ENCODE data around the gene CYP8B1. TPM values are rescaled to one million over a fixed set of nuclear protein-coding genes. Genes with fewer than 3 reads are reported as not detected.

CYP8B1 gene
- total and polyA plus RNA-seq, 2 experiments from 2014 or later = not detected

DNA sequence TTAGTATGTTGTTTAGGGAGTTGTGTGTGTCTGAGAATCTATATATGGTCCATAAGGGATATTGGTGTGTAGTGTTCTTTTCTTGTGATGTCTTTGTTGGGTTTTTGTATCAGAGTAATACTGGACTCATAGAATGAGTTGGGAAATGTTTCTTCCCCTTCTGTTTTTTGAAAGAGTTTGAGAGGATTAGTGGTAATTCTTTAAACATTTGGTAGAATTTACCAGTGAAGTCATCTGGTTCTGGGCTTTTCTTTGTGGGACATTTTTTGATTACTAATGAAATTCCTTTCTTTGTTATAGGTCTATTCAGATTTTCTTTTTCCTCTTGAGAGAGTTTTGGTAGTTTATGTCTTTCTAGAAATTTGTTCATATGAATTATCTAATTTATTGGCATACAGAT lies 49.5 kb downstream of the CYP8B1 start:
- no peak overlapping the region for H3K27ac ChIP-seq (ENCODE audit: low read depth)
- no peaks in the 10 kb centered on the region for H3K9me2 ChIP-seq (ENCODE audit: insufficient read depth)
- H3K4me3 Mint-ChIP-seq = no peak overlapping the region
- no peaks in the 10 kb centered on the region for H4K20me1 ChIP-seq (replicated peaks; ENCODE audit: insufficient read depth)
- no peak overlapping the region for H3K4me3 ChIP-seq
- no peak overlapping the region for H3K27ac Mint-ChIP-seq
- no peaks in the 10 kb centered on the region for H3F3A ChIP-seq (replicated peaks; ENCODE audit: low read depth)
- peaks cover 4% of the 10 kb centered on the region for H3K27me3 Mint-ChIP-seq (ENCODE audit: insufficient read depth, low read depth, poor library complexity)
- H2AFZ ChIP-seq = no peak overlapping the region
- H3K4me1 Mint-ChIP-seq = peaks cover 10% of the 10 kb centered on the region
- H3K27me3 ChIP-seq (ENCODE audit: insufficient read depth) = no peaks in the 10 kb centered on the region
- H3K36me3 ChIP-seq (ENCODE audit: insufficient read depth) = no peaks in the 10 kb centered on the region
- no peak for DNase-seq (ENCODE audit: low spot score)
- no peak for ATAC-seq
- no peak overlapping the region for H3K4me2 ChIP-seq
- no peaks in the 10 kb centered on the region for H3K36me3 Mint-ChIP-seq (ENCODE audit: low read depth)
- peaks cover 7% of the 10 kb centered on the region; the same call in 1 of the 2 replicates for H3K4me1 ChIP-seq (ENCODE audit: insufficient read depth)
- H3K79me2 ChIP-seq (replicated peaks; ENCODE audit: insufficient read depth) = no peaks in the 10 kb centered on the region
- TF ChIP-seq ZNF114 (CRISPR knock-in tag; IDR thresholded peaks at IDR 0.05) (no peak), CREB1 (CRISPR knock-in tag; IDR thresholded peaks at IDR 0.05; ENCODE audit: low read depth) (no peak), JUNB (IDR thresholded peaks at IDR 0.05; ENCODE audit: unreplicated experiment) (no peak), REST (IDR thresholded peaks at IDR 0.05; ENCODE audit: unreplicated experiment) (no peak), ZNF331 (CRISPR knock-in tag; IDR thresholded peaks at IDR 0.05; ENCODE audit: low read depth) (no peak), CTCF (conservative IDR thresholded peaks at IDR 0.05; ENCODE audit: low read depth in 2 of 2) (no peak), STAT1 (IDR thresholded peaks at IDR 0.05; ENCODE audit: unreplicated experiment) (no peak)
- TF ChIP-seq, protein P1, sequence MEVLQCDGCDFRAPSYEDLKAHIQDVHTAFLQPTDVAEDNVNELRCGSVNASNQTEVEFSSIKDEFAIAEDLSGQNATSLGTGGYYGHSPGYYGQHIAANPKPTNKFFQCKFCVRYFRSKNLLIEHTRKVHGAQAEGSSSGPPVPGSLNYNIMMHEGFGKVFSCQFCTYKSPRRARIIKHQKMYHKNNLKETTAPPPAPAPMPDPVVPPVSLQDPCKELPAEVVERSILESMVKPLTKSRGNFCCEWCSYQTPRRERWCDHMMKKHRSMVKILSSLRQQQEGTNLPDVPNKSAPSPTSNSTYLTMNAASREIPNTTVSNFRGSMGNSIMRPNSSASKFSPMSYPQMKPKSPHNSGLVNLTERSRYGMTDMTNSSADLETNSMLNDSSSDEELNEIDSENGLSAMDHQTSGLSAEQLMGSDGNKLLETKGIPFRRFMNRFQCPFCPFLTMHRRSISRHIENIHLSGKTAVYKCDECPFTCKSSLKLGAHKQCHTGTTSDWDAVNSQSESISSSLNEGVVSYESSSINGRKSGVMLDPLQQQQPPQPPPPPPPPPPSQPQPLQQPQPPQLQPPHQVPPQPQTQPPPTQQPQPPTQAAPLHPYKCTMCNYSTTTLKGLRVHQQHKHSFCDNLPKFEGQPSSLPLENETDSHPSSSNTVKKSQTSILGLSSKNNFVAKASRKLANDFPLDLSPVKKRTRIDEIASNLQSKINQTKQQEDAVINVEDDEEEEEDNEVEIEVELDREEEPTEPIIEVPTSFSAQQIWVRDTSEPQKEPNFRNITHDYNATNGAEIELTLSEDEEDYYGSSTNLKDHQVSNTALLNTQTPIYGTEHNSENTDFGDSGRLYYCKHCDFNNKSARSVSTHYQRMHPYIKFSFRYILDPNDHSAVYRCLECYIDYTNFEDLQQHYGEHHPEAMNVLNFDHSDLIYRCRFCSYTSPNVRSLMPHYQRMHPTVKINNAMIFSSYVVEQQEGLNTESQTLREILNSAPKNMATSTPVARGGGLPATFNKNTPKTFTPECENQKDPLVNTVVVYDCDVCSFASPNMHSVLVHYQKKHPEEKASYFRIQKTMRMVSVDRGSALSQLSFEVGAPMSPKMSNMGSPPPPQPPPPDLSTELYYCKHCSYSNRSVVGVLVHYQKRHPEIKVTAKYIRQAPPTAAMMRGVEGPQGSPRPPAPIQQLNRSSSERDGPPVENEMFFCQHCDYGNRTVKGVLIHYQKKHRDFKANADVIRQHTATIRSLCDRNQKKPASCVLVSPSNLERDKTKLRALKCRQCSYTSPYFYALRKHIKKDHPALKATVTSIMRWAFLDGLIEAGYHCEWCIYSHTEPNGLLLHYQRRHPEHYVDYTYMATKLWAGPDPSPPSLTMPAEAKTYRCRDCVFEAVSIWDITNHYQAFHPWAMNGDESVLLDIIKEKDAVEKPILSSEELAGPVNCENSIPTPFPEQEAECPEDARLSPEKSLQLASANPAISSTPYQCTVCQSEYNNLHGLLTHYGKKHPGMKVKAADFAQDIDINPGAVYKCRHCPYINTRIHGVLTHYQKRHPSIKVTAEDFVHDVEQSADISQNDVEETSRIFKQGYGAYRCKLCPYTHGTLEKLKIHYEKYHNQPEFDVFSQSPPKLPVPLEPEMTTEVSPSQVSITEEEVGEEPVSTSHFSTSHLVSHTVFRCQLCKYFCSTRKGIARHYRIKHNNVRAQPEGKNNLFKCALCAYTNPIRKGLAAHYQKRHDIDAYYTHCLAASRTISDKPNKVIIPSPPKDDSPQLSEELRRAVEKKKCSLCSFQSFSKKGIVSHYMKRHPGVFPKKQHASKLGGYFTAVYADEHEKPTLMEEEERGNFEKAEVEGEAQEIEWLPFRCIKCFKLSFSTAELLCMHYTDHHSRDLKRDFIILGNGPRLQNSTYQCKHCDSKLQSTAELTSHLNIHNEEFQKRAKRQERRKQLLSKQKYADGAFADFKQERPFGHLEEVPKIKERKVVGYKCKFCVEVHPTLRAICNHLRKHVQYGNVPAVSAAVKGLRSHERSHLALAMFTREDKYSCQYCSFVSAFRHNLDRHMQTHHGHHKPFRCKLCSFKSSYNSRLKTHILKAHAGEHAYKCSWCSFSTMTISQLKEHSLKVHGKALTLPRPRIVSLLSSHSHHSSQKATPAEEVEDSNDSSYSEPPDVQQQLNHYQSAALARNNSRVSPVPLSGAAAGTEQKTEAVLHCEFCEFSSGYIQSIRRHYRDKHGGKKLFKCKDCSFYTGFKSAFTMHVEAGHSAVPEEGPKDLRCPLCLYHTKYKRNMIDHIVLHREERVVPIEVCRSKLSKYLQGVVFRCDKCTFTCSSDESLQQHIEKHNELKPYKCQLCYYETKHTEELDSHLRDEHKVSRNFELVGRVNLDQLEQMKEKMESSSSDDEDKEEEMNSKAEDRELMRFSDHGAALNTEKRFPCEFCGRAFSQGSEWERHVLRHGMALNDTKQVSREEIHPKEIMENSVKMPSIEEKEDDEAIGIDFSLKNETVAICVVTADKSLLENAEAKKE (CRISPR knock-in tag; IDR thresholded peaks at IDR 0.05) = no peak
- no peaks in the 10 kb centered on the region; the same call in 2 of the 3 replicates for H3K9me3 Mint-ChIP-seq

Measured in GM23338 (cell line).